NOMO-1 (cell line): ENCODE results near the gene TMEM140.
"Not testable (repeated sequence)": the region's sequence is repeated elsewhere in the genome, so short reads cannot be mapped to it uniquely, and the experiment has no call there.

Experiments used
- DNase-seq, 2 experiments: peaks; one replicate each; lab custom pipeline; 2025; ENCODE audit not compliant: unreplicated experiment in 2 of 2; lab: John Stamatoyannopoulos, UW

TMEM140 gene

DNA sequence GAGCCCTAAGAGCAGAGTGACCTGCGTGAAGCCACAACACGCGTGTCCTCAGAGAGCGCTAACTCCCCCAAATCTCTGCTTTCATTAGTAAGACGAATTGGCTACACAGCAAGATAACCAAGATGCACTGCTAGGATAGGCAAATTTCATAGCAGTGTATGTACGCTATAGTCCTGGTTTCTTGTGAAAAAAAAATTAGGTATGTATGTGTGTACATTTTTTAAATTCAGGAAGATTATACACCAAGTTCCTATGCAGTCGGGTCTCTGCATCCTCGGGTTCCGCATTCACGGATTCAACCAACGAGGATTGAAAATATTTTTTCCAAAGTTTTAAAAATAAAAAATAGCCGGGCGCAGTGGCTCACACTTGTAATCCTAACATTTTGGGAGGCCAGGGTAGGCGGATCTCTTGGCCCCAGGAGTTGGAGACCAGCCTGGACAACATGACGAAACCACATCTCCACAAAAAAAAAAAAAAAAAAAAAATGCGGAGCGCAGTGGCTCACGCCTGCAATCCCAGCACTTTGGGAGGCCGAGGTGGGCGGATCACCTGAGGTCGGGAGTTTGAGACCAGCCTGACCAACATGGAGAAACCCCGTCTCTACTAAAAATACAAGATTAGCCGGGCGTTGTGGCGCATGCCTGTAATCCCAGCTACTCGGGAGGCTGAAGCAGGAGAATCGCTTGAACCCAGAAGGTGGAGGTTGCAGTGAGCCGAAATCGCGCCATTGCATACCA is 64.2 kb downstream of the TMEM140 start:
- DNase-seq: not testable (repeated sequence)

DNA sequence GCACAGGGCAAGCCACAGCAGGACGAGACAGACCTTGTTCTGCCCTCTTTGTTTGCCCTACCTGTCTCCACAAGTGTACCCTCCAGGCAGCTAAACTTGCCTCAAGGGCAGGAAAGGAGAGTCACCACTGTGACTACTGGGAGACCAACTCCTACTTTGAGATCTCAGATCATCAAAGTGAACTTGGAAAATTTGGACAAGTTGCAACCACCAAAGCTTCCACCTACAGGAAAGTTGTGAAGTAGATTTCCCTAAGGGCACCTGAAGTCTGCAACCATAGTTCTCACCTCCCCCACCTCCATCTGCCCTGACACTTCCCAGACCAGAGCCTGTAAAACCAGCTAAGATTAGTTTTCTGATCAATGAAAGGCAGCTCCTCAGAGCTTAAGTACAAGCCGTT is 66.0 kb downstream of the TMEM140 start:
- DNase-seq: no peak

DNA sequence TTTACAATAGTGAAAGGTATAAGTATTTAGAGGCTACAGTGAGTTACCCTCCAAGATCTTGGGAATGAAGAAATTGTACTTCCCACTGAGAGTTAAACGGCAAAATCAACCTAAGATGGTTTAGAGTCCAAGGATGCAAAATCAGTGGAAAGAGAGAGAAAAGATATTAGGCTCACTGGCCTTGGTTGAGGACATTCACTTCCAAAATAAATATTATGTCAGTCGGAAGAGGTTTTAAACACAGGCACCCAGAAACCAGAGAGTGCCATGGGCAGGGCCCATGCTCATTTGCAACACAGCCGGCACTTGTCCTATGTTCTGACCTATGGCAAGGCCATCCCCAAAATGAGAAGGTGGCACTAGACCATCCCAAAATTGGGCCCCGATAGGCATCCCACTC is 67.3 kb downstream of the TMEM140 start:
- no peak for DNase-seq

DNA sequence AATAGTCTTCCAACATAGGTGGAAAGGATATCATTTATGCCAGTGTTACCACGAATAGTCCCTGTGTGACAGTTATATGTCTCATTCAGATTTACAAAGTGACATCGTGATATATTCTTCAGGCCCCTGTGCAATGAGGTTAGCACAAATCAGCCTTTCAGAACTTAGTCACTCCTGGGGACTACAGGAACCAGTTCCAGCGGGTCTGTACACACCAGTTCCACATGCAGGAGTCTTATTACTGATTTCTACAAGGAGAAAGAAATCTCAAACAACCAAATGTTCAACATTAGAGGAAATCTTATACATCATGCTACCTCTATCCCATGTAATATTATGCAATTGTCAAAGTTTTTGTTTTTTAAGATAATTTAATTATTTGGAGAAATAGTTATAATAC is 67.8 kb downstream of the TMEM140 start:
- DNase-seq: no peak
